ENCODE results near the gene KHDC4.
"Not testable (repeated sequence)": the region's sequence is repeated elsewhere in the genome, so short reads cannot be mapped to it uniquely, and the experiment has no call there.

KHDC4 gene

DNA sequence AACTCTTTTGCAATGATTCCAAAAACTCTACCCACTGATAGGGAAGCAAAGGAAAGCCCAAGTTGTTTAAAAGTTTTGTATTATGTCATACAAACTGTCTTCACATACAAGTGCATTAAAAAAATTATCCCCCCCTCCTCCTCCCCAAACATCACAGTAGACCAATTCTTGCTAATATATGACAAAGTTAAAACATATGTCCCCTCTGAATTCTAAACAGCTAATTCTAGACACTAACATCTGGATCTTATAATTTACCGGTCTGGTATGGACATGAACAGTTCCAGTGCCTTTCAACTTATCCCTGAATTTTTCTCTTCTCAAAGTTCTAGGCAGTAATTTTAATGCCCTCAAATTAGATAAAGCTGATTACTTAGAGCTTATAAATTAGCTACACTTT lies 36.5 kb downstream of the KHDC4 start:
- DNase-seq, result no peak

GRCh38 chr1:155896476-155896875 lies 37.7 kb downstream of the KHDC4 start:
- DNase-seq, result not testable (repeated sequence)

GRCh38 chr1:155895617-155896016 lies 38.6 kb downstream of the KHDC4 start:
- not testable (repeated sequence) for DNase-seq

GRCh38 chr1:155893389-155894142 lies 40.6 kb downstream of the KHDC4 start:
- no peak for DNase-seq

GRCh38 chr1:155892796-155893195 lies 41.4 kb downstream of the KHDC4 start:
- no peak for DNase-seq

GRCh38 chr1:155890251-155890650 lies 44.0 kb downstream of the KHDC4 start:
- DNase-seq, result no peak

GRCh38 chr1:155889566-155889965 lies 44.6 kb downstream of the KHDC4 start:
- no peak for DNase-seq

GRCh38 chr1:155888481-155888880 lies 45.7 kb downstream of the KHDC4 start:
- DNase-seq, result no peak

- no peak for DNase-seq
These were observed 49.2 kb downstream of the KHDC4 start for GRCh38 chr1:155884982-155885381.

DNA sequence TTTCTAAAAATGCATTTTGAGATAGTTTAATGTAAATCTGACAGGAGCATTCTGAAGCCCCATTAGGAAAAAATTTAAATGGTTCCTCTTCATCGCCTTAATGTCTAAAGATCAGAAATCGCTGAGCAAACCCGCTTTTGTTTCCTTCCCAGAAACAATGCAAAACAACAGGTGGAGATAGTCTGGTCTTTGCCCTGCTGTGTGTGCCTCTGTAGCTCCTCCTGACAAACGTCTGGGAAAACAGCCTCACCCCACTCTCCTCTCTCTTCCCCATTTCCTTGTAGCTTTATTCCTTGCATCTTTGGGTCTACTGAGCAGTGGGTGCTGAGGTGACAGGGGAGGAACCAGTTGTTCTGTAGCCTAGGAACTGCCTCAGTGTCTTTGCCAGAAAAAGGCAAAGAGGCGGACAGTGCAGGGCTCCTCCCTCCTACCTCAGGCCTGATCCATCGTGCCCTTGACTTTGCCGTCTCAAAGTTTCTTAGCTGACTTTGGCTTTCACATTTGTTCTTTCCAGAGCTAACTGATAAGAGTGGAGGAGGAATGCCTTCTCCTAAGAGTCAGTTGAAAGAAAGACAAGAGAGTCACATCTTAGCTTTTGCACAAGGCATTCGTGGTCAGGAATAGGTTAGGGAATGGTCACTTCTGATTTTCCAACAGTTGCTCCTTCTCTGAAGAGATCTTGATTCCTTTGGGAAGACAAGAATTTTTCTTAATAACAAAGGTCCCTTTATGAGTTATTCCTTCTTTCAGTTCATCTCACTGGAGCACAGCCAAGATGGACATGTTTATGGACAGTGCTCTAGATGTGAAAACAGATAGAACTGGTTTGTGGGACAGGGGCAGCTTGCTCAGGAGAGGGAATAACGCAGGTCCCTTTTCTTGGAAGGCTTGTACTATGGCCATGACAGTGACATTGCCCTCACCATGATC lies 49.9 kb downstream of the KHDC4 start:
- no peak for DNase-seq

- no peak for DNase-seq
These were observed 51.4 kb downstream of the KHDC4 start for GRCh38 chr1:155882766-155883165.

DNA sequence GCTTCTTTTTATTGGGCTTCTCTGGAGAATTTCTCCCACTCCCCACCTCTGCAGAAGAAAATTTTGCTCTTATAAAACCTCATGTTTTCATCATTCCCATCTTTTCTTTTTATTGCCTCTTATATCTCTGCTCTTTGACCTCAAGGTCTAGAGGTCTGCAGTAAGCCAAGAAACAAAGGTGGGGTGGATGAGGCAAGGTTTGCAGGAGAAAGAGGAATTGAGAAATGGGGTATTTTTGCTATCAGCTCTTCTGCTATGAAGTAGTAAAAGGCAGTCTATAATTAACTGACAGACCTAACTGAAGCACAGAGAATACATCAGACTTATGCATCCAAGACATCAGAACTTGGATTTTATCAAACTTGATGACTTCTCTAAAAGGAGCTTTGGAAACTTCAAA lies 52.0 kb downstream of the KHDC4 start:
- no peak for DNase-seq

DNA sequence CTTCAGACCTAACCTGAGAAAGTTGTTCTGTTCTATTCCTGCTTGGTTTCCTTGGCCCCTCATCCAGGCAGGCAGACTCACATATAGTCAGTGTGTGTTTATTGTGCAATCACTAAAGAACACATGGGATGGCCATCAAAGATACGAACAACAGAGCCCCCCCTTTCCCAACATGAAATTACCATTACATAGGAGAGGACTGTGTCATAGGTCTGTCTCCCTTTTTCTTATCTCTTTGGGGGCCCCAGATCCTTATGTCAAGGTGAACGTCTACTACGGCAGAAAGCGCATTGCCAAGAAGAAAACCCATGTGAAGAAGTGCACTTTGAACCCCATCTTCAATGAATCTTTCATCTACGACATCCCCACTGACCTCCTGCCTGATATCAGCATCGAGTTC lies 53.3 kb downstream of the KHDC4 start:
- no peak for DNase-seq

GRCh38 chr1:155880251-155880650 lies 54.0 kb downstream of the KHDC4 start:
- DNase-seq, result no peak

- DNase-seq, result no peak
These were observed 56.3 kb downstream of the KHDC4 start for GRCh38 chr1:155877945-155878344.

DNA sequence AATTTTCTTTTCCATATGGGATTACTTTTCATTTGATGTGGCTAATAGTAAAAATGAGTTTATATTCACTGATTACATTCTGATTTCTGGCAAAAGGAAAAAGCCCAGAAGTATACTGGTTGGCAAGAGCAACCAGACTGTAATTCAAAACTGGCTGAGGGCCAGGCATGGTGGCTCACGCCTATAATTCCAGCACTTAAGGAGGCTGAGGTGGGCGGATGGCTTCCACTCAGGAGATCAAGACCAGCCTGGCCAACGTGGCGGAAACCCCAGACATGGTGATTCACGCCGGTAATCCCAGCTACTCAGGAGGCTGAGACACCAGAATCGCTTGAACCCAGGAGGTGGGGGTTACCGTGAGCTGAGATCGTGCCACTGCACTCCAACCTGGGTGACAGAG lies 60.4 kb downstream of the KHDC4 start:
- no peak for DNase-seq

DNA sequence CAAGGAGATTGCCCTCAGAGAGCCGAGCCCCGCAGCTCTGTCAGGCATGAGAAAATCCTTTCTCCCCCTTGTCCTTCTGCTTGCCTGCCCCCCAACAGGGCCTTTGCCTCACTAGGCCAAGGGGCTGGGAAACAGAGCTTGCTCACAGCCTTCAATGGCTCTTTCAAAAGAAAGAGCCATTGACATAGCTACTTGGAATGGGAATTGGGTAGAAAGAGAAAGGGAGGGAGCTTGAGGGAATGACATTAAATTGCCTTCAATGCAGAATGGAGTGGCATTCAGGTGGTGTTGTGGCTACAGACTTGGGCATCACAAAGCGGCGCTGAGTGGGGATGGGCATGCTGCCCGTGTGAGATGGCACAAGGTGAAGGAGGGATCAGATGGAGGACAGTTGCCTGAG lies 61.7 kb downstream of the KHDC4 start:
- no peak for DNase-seq

DNA sequence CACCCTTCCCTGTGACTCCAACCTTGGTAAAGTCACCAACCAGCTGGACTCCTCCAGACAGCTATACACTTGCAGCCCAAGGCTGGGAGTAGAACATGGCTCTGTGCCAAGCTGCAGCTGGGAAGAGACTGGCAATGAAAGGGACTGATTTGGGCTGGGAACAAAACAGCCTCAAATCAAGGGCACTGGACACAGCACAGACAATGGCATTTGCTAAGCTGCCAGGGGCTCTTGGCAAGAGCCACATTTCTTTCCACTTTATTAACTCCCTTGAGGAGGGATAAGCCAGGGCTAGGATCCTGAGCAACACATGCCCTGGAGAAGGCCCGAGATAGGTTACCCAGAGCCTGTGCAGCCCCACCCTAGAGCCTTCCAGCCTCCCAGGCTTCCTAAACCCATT lies 62.8 kb downstream of the KHDC4 start:
- DNase-seq, result peak; percentile 30

- no peak for DNase-seq
These were observed 66.4 kb downstream of the KHDC4 start for GRCh38 chr1:155867766-155868165.

DNA sequence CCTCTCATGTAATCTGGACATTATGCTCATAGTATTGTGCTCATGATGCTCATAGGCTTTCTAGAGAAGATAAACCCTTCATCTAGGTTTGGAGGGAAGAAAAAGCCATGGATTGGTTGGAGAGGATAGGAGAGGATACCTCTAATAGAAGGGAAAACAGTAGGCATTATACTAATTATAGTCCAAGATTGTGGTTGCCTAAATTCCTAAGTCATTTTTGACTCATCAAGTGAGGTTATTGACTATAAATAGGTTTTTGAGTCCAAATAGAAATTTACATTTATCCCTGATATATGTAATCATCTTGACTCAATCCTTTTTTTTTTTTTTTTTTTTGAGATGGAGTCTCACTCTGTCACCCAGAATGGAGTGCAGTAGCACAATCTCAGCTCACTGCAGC lies 69.8 kb downstream of the KHDC4 start:
- no peak for DNase-seq

All from NCI-H1694 treated with DMSO at 0.1 percent for 48 hours (cell line).